Measurements from ENCODE around the gene KCNQ2.

KCNQ2 gene

DNA sequence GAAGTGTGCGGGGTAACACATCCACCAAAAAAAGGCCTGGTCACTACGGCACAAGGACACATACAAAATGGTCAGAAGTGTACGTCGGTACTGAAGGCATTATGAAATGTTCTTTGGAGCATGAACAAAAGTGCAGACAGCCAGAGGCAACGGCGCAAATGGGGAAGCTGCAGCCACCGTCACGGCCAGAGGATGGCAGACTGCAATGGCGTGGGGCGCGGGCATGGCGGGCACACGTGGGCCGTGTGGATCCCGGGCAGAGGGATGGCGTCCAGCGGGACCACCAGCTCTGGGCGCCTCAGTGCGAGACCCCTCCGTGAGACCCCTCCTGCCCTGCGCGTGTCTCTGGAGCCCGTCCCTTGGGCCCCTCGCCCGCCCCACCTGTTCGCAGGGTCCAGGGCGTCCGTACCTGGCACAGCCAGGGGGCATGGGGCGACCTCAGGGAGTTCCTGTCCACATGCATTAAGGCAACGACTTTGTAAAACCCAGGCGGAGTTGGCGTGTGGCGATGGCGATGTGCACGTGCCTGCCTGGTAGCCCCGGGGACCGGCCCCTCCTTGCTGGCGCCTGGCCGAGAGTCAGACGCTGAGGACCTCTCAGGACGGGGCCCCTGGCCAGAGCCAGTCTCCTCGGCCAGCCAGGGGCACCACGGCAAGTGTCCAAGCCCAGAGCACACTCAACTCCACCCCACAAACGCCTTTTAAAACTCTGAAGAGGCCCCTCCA, 71.8 kb downstream of the KCNQ2 start:
- ChIA-PET CTCF (no interaction called here), POLR2A (no interaction called here)
- TF ChIP-seq, protein P1, sequence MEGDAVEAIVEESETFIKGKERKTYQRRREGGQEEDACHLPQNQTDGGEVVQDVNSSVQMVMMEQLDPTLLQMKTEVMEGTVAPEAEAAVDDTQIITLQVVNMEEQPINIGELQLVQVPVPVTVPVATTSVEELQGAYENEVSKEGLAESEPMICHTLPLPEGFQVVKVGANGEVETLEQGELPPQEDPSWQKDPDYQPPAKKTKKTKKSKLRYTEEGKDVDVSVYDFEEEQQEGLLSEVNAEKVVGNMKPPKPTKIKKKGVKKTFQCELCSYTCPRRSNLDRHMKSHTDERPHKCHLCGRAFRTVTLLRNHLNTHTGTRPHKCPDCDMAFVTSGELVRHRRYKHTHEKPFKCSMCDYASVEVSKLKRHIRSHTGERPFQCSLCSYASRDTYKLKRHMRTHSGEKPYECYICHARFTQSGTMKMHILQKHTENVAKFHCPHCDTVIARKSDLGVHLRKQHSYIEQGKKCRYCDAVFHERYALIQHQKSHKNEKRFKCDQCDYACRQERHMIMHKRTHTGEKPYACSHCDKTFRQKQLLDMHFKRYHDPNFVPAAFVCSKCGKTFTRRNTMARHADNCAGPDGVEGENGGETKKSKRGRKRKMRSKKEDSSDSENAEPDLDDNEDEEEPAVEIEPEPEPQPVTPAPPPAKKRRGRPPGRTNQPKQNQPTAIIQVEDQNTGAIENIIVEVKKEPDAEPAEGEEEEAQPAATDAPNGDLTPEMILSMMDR (IDR thresholded peaks at IDR 0.05; ENCODE audit: insufficient read depth, low read length, missing control alignments) = no peak
- DNase-seq (ENCODE audit: low read depth, low spot score) = no peak
- no peak overlapping the region for H3K4me3 ChIP-seq (ENCODE audit: low read depth, low read length)

DNA sequence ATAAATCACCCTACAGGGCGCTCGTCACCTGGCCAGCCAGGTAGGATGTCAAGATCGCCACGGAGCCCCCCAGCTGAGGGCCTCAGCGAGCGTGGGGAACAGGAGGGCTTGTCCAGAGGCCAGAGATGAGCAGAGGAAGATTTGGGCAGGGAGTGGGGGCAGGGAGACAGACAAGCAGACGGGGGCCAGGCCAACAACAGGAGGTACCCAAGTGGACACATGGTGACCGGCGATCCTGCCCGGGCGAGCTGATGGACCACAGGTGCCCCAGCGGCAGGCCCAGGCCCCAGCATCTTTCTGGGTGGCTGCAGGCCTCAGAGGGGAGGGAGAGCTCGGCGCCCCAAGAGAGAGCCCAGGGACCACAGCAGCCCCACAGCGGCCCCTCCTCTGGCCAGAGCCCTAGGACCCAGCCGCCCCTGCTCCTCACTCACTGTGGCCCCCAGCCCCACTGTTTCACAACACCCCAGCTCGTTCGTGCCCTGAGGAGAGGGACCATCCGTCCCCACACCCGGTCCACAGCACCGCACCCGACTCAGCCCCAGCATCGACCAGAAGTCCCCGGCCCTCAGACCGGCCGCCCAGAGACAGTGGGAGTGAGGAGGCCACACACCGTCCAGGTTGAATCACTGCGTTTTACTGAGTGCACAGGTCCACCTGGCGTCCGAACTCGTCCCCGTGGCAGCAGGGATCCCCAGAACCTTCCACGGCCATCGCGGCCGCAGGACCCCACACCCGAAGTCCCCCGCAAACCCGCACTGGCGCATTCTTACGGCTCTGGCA, 72.7 kb downstream of the KCNQ2 start:
- no peak for DNase-seq (ENCODE audit: low read depth, low spot score)
- TF ChIP-seq, protein P1 (IDR thresholded peaks at IDR 0.05; ENCODE audit: insufficient read depth, low read length, missing control alignments) = no peak
- CTCF ChIA-PET = no interaction called here
- POLR2A ChIA-PET = no interaction called here
- no peak overlapping the region for H3K4me3 ChIP-seq (ENCODE audit: low read depth, low read length)

DNA sequence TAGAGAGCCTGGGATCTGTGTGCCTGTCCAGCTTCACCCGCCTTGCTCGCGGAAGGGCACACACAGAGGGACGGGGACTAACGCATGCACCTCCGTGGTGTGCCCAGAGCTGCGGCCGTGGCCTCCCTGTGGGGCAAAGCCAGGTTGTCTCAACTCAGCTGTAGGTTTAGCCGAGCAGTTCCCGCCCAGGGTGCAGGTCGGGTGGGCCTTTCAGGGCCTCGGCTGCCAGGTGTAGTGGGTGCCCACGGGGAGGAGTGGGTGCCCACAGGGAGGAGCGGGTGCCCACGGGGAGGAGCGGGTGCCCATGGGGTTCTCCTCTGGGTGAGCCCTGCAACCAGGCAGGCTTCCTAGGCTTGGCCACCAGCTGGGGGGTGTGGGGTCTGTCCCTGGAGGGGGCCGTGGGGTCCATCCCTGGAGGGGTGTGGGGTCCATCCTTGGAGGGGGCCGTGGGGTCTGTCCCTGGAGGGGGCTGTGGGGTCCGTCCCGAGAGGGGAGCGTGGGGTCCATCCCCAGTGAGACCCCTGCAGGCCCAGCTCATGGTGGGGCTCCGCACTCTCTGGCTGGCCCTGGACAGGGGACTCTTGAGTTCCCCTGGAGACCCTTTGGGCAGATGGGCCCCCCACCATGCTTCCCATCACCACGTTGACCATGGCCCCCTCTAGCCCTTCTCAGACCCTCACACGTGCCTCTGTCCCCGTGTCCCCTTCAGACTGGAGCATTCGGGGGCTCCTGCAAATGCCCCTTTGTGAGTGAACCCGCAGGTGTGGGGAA, 73.5 kb downstream of the KCNQ2 start:
- POLR2A ChIA-PET = no interaction called here
- TF ChIP-seq, protein P1 (IDR thresholded peaks at IDR 0.05; ENCODE audit: insufficient read depth, low read length, missing control alignments) = no peak
- CTCF ChIA-PET = no interaction called here
- no peak for DNase-seq (ENCODE audit: low read depth, low spot score)
- no peak overlapping the region for H3K4me3 ChIP-seq (ENCODE audit: low read depth, low read length)

DNA sequence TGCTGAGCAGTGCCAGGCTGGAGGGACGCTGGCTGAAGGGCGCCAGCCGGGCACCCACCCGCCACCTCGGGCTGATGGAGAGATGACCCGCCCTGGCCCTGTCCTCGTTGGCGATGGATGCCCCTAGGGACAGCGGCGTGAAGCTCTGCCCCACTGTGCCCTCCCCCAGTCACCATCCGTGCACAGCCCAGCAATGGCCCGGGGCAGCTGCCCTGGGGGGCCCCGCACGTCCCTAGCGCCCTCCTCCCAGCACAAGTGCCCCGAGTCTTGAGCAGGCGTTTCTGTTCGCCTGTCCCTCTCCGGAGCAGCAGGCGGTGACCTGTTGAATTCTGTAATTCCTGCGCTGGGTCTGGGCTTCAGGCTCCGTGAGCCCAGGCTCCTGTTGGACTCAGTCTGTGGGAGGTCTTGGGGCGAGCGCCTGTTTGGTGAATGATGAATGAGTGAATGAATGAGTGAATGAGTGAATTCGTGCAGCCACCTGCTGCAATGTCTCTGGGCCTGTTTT, 74.5 kb downstream of the KCNQ2 start:
- no peak for DNase-seq (ENCODE audit: low read depth, low spot score)
- CTCF ChIA-PET = interaction anchor here (2.0 kb wide), 1 partner anchor 16 kb away, joined by 4 read pairs; no protein-coding TSS in a partner anchor

DNA sequence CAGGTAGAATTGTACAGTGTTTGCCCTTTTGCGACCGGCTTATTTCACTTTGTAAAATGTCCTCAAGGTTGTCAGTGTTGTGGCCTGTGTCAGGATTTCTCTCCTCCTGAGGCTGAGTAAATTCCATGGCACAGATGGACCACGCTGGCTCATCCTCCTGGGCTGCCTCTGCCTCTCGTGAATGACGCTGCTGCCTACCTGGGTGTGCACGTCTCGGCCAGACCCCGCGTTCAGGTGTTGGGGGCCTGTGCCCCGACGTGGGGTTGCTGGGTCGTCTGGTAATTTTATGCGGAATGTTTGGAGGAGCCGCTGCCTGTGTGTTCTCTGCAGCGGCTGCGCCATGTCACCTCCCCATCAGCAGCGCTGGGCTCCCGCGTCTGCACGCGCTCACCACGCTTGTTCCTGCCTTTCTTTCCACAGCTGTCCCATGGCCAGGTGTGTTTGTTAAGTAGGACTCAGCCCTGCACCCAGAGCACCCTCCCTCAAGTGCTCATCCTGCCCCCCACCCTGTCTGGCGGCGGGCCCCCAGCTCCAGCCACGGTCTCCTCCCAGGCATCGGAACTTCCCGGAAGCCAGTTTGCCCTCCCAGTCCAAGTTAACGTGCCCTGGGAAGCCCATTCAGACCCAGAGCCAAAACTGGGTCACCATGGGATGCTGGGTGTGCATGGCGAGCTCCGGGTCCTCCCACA, 75.2 kb downstream of the KCNQ2 start:
- ChIA-PET POLR2A (no interaction called here), CTCF (interaction anchor here (2.0 kb wide), 1 partner anchor 15 kb away, joined by 4 read pairs; no protein-coding TSS in a partner anchor)
- DNase-seq (ENCODE audit: low read depth, low spot score) = no peak
- TF ChIP-seq, protein P1 (IDR thresholded peaks at IDR 0.05; ENCODE audit: insufficient read depth, low read length, missing control alignments) = no peak
- no peak overlapping the region for H3K4me3 ChIP-seq (ENCODE audit: low read depth, low read length)

More for the DNA sequence above, 74.5 kb downstream of the KCNQ2 start:
- TF ChIP-seq, protein P1 (IDR thresholded peaks at IDR 0.05; ENCODE audit: insufficient read depth, low read length, missing control alignments) = no peak
- H3K4me3 ChIP-seq (ENCODE audit: low read depth, low read length) = no peak overlapping the region
- POLR2A ChIA-PET = no interaction called here
